Right ventricle myocardium superior (tissue), 1 donor: ENCODE data around the gene PRAMEF33. TPM values are rescaled to one million over a fixed set of nuclear protein-coding genes. Genes with fewer than 3 reads are reported as not detected.

Source experiments
- total RNA-seq: library from RNA; stranded (reverse); fragmentation: NEBNext Ultra II Directional; extraction: Animal tissue kit (Norgen Biotek cat#: 25700); gene quantifications from one replicate; pipeline ENCODE4 v1.2.1, GENCODE V29; 2021
- donor health status: DM: no; HTN: yes; CAD: no; lungs with severe emphysema.

Gene PRAMEF33
- total RNA-seq, 1 donor from 2014 or later: not detected

Other genes starting within 250 kb of the PRAMEF33 start
- gene PRAMEF27, start 247.0 kb upstream of the PRAMEF33 start, total RNA-seq: not detected
- gene HNRNPCL3, start 242.8 kb upstream of the PRAMEF33 start, total RNA-seq: not detected
- not detected for gene PRAMEF25, start 232.8 kb upstream of the PRAMEF33 start, total RNA-seq
- gene HNRNPCL2, start 186.7 kb upstream of the PRAMEF33 start, total RNA-seq: not detected
- gene PRAMEF26, start 147.5 kb upstream of the PRAMEF33 start, total RNA-seq: not detected
- not detected for gene HNRNPCL4, start 137.9 kb upstream of the PRAMEF33 start, total RNA-seq
- not detected for gene PRAMEF9, start 131.7 kb upstream of the PRAMEF33 start, total RNA-seq
- not detected for gene PRAMEF13, start 102.1 kb upstream of the PRAMEF33 start, total RNA-seq
- gene PRAMEF18, start 77.4 kb upstream of the PRAMEF33 start, total RNA-seq: not detected
- not detected for gene PRAMEF5, start 49.3 kb upstream of the PRAMEF33 start, total RNA-seq
- not detected for gene PRAMEF8, start 18.4 kb upstream of the PRAMEF33 start, total RNA-seq
- gene PRAMEF15, start 12.0 kb downstream of the PRAMEF33 start, total RNA-seq: not detected
- gene PRAMEF14, start 43.6 kb downstream of the PRAMEF33 start, total RNA-seq: not detected
- not detected for gene PRAMEF19, start 68.4 kb downstream of the PRAMEF33 start, total RNA-seq
- gene PRAMEF17, start 86.1 kb downstream of the PRAMEF33 start, total RNA-seq: not detected
- not detected for gene PRAMEF20, start 106.9 kb downstream of the PRAMEF33 start, total RNA-seq
- not detected for gene LRRC38, start 210.5 kb downstream of the PRAMEF33 start, total RNA-seq